ENCODE measurements around the gene CYB5D1.

GRCh38 chr17:7843536-7844291, 14.1 kb upstream of the CYB5D1 start:
- no peak for TF ChIP-seq CTCF (IDR thresholded peaks at IDR 0.05)
- TF ChIP-seq POLR2AphosphoS5 (IDR thresholded peaks at IDR 0.05), result no peak

Measured in prostate gland (tissue), 2 donors.